SIG-M5 treated with dmso at 0.1 percent for 504 hours (cell line): ENCODE data around the gene TRIM60.
"Not testable (repeated sequence)": the region's sequence is repeated elsewhere in the genome, so short reads cannot be mapped to it uniquely, and the experiment has no call there.

Experiments used
- DNase-seq: peaks from one replicate; lab custom pipeline; 2025; ENCODE audit not compliant: unreplicated experiment; lab: John Stamatoyannopoulos, UW

The TRIM60 gene

DNA sequence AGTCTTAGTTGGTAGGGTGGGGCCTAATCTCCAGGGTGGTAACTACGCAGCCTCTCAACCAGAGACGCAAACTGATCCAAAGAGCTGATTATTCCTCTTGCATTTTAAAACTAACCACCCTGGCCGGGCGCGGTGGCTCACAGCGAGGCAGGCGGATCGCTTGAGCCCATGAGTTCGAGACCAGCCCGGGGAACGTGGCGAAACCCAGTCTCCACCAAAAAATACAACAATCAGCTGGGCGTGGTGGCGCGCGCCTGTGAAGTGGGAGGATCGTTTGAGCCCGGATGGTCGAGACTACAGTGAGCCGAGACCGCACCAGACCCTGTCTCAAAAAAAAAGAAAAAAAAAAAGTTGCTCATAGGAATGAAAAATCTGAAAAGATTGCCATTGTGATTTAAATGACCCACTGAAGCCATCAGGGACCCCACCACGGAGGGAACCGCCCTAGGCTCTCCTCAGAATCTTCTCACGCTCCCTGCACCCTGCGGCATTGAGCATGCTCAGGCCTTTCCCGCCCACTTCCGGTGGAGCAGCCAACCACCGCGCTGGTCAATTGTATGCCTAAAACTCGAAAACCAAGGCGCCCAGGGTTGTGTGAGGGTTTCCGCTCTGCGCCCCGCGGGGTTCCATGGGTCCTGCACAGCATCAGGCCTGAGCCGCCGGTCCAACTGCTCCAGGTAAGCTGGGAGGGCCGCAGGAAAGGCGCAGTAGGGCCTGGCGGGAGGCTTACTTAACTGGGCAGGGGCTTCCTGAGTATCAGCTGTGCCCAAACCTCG, at the start of gene TRIM60:
TSS of gene TRIM60 (plus strand) at position 564 of the 776 bp plus-strand sequence. CDS start 8,074 bp downstream, outside the sequence.
- DNase-seq, result no peak

- no peak for DNase-seq
Observed at GRCh38 chr4:164989471-164989870, 42.3 kb upstream of the TRIM60 start.

GRCh38 chr4:164990786-164991185, 41.0 kb upstream of the TRIM60 start:
- DNase-seq, result not testable (repeated sequence)

DNA sequence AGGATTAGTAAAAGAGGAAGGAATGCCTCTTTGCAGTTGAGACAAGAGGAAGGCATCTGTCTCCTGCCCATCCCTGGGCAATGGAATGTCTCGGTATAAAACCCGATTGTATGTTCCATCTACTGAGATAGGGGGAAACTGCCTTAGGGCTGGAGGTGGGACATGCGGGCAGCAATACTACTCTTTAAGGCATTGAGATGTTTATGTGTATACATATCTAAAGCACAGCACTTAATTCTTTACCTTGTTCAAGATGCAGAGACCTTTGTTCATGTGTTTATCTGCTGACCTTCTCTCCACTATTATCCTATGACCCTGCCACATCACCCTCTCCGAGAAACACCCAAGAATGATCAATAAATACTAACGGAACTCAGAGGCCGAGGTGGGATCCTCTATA, 35.7 kb upstream of the TRIM60 start:
- not testable (repeated sequence) for DNase-seq

DNA sequence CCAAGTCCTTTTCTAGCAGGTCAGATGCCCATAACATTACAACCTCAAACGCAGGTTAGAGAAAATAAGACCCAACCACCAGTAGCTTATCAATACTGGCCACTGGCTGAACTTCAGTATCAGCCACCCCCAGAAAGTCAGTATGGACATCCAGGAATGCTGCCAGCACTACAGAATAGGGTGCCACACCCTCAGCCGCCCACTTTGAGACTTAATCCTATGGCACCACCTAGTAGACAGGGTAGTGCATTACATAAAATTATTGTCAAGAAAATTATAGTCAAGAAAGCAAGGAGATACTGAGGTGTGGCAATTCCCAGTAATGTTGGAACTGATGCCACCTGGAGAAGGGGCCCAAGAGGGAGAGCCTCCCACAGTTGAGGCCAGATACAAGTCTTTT, 34.5 kb upstream of the TRIM60 start:
- peak; percentile 7 for DNase-seq

DNA sequence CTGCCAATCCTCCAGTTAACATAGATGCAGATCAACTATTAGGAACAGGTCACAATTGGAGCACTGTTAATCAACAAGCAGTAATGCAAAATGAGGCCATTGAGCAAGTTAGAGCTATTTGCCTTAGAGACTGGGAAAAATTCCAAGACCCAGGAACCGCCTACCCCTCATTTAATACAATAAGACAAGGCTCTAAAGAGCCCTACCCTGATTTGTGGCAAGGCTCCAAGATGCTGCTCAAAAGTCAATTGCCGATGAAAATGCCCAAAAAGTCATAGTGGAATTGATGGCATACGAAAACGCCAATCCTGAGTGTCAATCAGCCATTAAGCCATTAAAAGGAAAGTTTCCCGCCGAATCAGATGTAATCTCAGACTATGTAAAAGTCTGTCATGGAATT, 33.9 kb upstream of the TRIM60 start:
- DNase-seq, result no peak

- DNase-seq, result not testable (repeated sequence)
Observed at GRCh38 chr4:164998526-164999080, 33.2 kb upstream of the TRIM60 start.

DNA sequence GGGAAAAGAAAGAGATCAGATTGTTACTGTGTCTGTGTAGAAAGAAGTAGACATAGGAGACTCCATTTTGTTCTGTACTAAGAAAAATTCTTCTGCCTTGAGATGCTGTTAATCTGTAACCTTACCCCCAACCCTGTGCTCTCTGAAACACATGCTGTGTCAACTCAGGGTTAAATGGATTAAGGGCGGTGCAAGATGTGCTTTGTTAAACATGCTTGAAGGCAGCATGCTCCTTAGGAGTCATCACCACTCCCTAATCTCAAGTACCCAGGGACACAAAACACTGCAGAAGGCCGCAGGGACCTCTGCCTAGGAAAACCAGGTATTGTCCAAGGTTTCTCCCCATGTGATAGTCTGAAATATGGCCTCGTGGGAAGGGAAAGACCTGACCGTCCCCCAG, 29.8 kb upstream of the TRIM60 start:
- not testable (repeated sequence) for DNase-seq

- no peak for DNase-seq
Observed at GRCh38 chr4:165005352-165005925, 26.4 kb upstream of the TRIM60 start.

GRCh38 chr4:165006456-165006855, 25.3 kb upstream of the TRIM60 start:
- DNase-seq, result no peak

- no peak for DNase-seq
Observed at GRCh38 chr4:165006886-165007285, 24.9 kb upstream of the TRIM60 start.

DNA sequence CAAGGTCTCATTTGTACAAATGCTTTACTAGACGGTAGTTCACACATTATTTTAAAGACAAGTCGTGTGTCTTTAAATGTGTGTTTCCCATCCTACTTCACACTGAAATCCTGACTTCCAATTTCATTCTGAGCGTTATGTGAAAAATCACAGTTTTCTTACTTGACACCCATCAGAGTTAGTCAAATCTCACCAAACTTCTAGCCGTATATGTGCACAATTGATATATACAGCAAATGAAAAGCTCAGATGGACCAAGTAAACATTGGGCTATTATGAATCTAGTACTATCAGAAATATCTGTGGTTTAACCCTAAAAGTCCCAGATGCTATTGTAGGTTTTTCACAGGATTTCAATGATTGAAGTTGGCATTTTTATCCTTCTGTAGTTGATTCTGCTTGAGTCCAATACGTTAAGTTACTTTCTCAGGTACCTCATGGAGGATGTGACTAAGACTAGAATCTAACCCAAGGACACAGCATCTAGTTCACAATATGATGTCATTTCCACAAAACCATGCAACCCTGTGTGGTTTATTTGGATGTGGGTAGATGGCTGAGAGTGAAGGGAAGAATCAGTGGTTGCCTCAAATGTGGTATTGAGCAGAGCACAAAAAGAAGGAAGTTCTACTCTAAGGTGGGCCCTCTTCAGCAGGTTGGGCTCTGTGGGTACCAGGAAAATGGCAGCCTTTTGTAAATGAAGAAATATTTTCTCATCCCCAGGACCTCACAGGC, 22.1 kb upstream of the TRIM60 start:
- DNase-seq, result no peak

DNA sequence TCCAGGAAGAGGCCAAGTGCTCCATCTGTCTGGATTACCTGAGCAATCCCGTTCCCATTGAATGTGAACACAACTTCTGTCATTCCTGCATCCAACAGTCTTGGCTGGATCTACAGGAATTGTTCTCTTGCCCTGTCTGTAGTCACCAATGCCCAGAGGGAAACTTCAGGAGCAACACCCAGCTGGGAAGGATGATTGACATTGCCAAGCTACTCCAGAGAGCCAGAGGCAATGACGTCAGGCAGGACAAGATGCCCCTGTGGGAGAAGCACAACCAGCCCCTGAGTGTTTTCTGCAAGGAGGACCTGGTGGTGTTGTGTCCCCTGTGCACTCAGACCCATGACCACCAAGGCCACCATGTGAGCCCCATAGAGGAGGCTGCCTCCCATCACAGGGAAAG, 21.3 kb upstream of the TRIM60 start:
- DNase-seq, result no peak

- DNase-seq, result no peak
Observed at GRCh38 chr4:165010991-165011390, 20.8 kb upstream of the TRIM60 start.

DNA sequence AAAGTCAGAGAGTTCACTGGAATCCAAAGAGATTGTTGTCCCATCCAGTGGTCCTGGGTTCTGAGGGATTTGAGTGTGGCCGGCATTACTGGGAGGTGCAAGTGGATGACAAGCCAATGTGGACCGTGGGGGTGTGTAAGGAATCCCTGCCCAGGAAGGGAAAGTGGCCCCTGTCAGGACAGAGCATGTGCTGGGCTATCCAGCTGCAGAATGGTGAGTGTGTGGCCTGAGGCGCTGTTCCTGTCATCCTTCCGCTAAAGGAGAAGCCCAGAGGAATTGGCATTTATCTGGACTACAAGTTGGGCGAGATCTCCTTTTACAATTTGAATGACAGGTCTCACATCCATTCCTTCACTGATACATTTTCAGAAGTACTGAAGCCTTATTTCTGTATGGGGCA, 20.4 kb upstream of the TRIM60 start:
- DNase-seq, result no peak

- DNase-seq, result no peak
Observed at GRCh38 chr4:165013691-165014090, 18.1 kb upstream of the TRIM60 start.

DNA sequence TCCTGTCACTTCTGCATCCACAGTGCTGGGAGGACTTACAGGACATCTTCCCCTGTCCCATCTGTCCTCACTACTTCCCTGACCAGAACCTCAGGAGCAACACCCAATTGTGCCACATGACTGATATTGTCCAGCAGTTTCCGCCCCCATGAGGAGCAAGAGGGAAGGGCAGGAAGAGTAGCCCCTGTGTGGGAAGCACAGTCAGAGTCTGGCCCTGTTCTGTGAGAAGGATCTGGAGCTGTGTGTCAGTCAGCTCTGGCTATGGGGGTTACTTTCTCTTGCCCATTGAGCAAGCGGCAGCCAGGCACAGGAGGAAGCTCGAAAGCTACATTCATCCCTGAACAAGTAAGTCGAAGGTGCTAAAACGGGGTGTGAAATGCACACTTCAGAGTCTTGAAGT, 14.8 kb upstream of the TRIM60 start:
- no peak for DNase-seq

DNA sequence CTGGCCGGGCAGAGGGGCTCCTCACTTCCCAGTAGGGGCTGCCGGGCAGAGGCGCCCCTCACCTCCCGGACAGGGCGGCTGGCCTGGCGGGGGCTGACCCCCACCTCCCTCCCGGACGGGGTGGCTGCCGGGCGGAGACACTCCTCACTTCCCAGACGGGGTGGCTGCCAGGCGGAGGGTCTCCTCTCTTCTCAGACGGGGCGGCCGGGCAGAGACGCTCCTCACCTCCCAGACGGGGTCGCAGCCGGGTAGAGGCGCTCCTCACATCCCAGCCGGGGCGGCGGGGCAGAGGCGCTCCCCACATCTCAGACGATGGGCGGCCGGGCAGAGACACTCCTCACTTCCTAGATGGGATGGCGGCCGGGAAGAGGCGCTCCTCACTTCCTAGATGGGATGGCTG, 11.8 kb upstream of the TRIM60 start:
- DNase-seq, result not testable (repeated sequence)

GRCh38 chr4:165025782-165026181, 6.0 kb upstream of the TRIM60 start:
- DNase-seq, result not testable (repeated sequence)

- DNase-seq, result no peak
Observed at GRCh38 chr4:165027762-165028402, 3.9 kb upstream of the TRIM60 start.

GRCh38 chr4:165048170-165048569, 16.4 kb downstream of the TRIM60 start:
- no peak for DNase-seq
